ENCODE data around the gene FAM240B. TPM values are rescaled to one million over a fixed set of nuclear protein-coding genes. Genes with fewer than 3 reads are reported as not detected.

FAM240B gene
- total RNA-seq, 1 donor from 2014 or later: not detected

- DNase-seq (ENCODE audit: low read depth): no peak
- no peak overlapping the region for H3K4me3 ChIP-seq (ENCODE audit: low read depth, low read length)
- TF ChIP-seq, protein P1, sequence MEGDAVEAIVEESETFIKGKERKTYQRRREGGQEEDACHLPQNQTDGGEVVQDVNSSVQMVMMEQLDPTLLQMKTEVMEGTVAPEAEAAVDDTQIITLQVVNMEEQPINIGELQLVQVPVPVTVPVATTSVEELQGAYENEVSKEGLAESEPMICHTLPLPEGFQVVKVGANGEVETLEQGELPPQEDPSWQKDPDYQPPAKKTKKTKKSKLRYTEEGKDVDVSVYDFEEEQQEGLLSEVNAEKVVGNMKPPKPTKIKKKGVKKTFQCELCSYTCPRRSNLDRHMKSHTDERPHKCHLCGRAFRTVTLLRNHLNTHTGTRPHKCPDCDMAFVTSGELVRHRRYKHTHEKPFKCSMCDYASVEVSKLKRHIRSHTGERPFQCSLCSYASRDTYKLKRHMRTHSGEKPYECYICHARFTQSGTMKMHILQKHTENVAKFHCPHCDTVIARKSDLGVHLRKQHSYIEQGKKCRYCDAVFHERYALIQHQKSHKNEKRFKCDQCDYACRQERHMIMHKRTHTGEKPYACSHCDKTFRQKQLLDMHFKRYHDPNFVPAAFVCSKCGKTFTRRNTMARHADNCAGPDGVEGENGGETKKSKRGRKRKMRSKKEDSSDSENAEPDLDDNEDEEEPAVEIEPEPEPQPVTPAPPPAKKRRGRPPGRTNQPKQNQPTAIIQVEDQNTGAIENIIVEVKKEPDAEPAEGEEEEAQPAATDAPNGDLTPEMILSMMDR (conservative IDR thresholded peaks at IDR 0.05; ENCODE audit: low read depth, low read length): no peak
Measured at GRCh38 chr9:38706493-38706892, 13.4 kb downstream of the FAM240B start.

DNA sequence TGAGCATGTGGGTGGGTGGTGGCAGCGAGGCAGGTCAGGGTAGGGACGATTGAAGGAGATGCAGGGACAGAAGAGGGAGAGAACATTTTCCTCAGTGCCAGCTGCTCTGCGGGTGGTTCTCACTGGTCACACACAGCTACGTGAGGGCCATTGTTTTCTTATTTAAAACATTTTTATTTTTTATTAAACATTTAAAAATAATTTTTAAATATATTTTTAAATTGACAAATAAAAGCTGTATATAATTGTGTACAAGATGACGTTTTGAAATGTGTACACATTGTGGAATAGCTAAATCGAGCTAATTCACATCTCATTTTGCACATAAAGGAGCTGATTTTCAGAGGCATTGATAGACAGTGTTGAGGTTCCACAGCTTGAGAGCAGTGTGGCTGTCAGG lies 14.0 kb downstream of the FAM240B start:
- no peak overlapping the region for H3K4me3 ChIP-seq (ENCODE audit: low read depth, low read length)
- TF ChIP-seq, protein P1 (conservative IDR thresholded peaks at IDR 0.05; ENCODE audit: low read depth, low read length): no peak
- no peak for DNase-seq (ENCODE audit: low read depth)

DNA sequence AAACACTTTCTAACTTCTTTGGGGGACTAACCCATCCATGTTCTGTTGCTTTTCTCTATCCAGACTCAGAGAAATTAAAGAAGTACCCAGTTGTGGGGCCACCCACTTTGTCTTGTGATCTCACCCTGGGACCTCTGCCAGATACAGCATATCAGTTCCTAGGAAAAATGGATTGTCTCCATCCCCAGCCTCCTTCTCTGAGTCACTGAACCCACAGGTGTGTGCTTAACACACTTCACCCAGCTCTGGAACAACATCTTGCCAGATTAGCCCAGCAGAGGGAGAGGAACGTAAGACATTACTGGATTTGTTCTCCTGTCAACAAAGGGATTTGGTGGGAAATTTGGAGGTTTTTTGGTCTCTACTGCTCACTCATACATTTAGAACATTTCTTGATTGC lies 19.2 kb downstream of the FAM240B start:
- TF ChIP-seq, protein P1 (conservative IDR thresholded peaks at IDR 0.05; ENCODE audit: low read depth, low read length): no peak
- H3K4me3 ChIP-seq (ENCODE audit: low read depth, low read length): no peak overlapping the region
- DNase-seq (ENCODE audit: low read depth): no peak

DNA sequence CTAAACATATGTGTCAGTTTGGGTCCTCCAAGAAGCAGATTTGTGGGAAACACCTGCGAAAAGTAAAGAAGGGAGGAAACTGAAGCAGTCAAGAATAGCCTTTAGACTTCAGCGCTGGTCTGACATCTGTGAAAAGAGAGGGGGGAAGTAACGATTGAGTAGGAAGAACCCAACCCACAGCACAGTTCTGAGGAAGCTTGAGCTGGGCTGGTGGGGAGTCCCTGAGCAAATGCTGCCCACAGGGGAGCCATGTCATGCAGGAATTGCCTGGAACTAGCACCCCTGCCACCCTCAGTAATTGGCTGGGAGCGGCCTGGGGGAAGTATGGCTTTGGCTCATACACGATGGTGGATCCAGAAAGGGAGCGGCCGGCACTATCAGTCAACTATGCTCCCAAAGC lies 20.6 kb downstream of the FAM240B start:
- DNase-seq (ENCODE audit: low read depth): no peak
- TF ChIP-seq, protein P1 (conservative IDR thresholded peaks at IDR 0.05; ENCODE audit: low read depth, low read length): no peak
- no peak overlapping the region for H3K4me3 ChIP-seq (ENCODE audit: low read depth, low read length)

DNA sequence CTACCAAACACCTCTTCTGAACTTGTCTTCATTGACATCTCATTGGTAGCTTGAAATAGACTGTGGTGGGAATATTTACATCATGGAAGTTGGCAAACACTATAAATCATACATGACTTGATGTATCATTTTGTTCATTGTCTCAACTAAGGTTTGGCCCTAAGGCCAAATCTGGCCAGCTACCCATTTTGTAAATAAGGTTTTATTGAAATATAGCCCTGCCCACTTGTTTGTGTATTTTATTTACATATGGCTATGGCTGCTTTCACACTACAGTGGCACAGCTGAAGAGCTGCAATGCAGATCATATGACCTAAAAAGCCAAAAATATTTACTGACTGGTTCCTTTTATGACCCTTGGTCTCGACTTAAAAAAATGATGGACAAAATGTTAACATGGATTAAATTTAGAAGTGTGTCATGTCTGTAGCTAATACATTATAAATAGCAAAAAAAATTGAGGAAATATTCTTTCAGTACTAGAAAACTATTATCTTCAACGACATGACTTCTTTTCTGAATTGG lies 22.1 kb downstream of the FAM240B start:
- TF ChIP-seq, protein P1 (conservative IDR thresholded peaks at IDR 0.05; ENCODE audit: low read depth, low read length): no peak
- DNase-seq (ENCODE audit: low read depth): no peak
- no peak overlapping the region for H3K4me3 ChIP-seq (ENCODE audit: low read depth, low read length)

DNA sequence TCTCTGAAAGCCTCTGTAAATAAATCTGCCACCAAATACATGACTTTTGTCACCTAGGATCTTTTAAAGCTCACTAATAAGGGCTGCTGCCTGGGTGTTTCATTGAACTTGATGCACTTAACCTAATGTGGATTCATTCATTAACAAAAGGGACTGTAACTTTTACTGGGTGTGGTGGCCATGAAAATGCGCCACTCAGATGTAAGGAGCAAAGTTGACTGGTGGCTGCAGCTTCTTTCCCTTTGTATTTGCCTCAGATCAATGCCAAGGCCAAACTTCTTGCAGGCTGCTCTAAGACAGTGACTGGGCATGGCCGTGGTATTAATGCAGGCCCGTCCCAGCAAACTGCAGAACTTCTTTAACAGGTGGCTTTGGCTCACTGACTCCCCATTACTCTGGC lies 22.9 kb downstream of the FAM240B start:
- DNase-seq (ENCODE audit: low read depth): no peak
- TF ChIP-seq, protein P1 (conservative IDR thresholded peaks at IDR 0.05; ENCODE audit: low read depth, low read length): no peak

GRCh38 chr9:38694676-38695075 lies 25.3 kb downstream of the FAM240B start:
- TF ChIP-seq, protein P1 (conservative IDR thresholded peaks at IDR 0.05; ENCODE audit: low read depth, low read length): no peak
- DNase-seq (ENCODE audit: low read depth): no peak
- H3K4me3 ChIP-seq (ENCODE audit: low read depth, low read length): no peak overlapping the region

More for the DNA sequence above, 22.9 kb downstream of the FAM240B start:
- no peak overlapping the region for H3K4me3 ChIP-seq (ENCODE audit: low read depth, low read length)
